Frontal cortex (tissue), 4 donors: Measurements from ENCODE around the gene ARAP1. TPM values are rescaled to one million over a fixed set of nuclear protein-coding genes. Genes with fewer than 3 reads are reported as not detected.

Source experiments
- DNase-seq, 2 donors: peaks; one replicate each; pipeline ENCODE4 v3.0.0; 2012; ENCODE audit warnings: low spot score in 2 of 2
- FAIRE-seq: peaks from 2 replicates; lab custom pipeline; 2012; peaks lifted over from hg19 to GRCh38; lab: Jason Lieb, UNC
- total RNA-seq: library from RNA; depleted of rRNA; stranded (reverse); fragments of >200 nt; gene quantifications from one replicate; pipeline ENCODE4 v1.2.3, GENCODE V29; 2014
- donor health status: control.
- donor health status: control.
- donor health status: control.

ARAP1 gene
- total RNA-seq, 1 donor from 2014 or later, result 20.0 TPM

- DNase-seq (no peak), FAIRE-seq (no peak)
These were observed 22.0 kb downstream of the ARAP1 start for GRCh38 chr11:72730243-72730642.

DNA sequence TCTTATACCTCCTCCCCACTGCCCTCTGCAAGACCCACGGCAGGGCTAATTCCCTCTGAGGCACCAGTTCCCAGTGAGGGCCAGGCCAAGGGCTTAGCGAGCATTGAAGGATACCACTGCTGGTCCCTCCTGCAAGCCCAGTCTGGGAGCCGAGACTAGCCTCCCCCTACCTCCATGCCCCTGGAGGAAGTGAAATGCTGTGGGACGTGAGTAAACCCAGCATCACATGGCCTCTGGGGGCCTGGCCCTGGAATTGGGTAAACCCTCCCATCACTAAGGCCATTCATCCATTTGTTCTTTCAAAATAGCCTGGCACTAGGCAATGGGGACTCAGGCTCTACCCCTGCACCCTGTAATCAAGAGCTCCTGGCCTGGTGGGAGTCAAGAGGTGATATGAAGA, 24.7 kb downstream of the ARAP1 start:
- FAIRE-seq (no peak), DNase-seq (no peak)

DNA sequence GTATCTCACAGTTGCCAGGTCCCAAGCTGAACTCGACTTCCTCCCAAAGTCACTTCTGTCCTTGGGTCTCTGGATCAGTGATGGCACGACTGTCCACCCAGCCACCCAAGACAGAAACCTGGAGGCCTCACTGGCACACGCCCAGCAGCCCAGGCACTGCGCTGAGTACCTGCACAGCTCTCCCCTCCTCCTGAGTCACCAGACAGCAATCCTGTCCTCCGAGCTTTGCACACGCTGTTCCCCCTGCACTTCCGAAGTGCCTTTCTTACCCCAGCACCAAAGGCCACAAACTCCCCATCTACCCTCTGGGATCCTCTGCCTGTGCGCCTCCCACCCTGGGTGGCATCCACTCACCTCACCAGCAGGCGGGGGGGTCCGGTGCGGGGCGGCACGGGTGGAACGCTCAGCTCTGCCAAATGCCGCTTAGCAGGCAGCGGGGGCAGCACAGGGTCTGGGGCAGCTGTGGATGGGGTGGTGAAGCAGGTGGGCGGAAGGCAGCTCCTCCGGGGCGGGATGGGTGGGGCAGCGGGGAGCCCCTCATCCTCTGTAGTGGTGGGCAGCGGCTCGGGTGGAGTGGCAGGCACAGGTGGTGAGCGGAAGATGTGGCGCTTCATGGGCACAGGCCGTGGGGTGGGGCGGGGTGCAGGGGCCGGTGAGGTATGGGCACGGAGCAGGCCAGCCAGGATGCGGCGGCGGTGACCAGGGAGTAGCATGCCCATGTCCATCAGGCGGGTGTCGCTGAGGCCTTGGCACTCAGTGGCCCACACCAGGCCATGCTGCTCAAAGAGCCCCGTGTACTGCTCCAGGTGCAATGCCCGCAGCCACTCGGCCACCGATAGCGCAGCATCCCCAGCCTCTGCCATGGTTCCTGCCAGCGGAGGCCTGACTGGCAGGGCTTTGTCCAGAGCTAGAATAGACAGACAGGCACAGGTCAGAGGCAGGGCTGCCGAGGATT, 25.7 kb downstream of the ARAP1 start:
- FAIRE-seq (no peak), DNase-seq (no peak)

- DNase-seq (no peak), FAIRE-seq (no peak)
These were observed 26.5 kb downstream of the ARAP1 start for GRCh38 chr11:72725724-72726028.

GRCh38 chr11:72724851-72725723, 27.1 kb downstream of the ARAP1 start:
- FAIRE-seq (no peak), DNase-seq (peak; percentile 64 to 74)

DNA sequence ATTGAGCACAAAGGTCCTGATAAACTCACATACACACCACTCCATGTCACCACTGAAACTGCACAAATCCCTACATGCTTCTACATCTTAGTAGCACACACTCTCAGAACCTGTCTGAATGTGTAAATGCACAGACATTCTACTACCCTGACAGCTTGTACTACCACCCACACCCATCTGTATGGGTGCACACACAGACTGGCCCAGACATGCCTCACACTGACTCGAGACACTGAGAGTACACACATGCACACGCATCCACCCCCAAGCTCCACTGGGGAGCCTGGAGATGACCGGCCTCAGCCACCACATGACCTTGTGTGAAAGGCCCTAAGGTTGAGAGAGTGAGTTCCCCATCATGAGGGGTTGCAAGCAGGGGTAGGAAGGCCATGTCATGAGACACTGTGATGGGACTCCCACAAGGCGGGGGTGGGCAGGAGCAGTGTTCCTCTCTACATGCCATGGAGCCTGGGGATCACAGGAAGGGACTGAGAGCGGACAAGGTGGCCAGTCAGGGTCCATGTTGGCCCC, 28.1 kb downstream of the ARAP1 start:
- DNase-seq, result no peak
- FAIRE-seq, result no peak

- DNase-seq (no peak), FAIRE-seq (no peak)
These were observed 28.7 kb downstream of the ARAP1 start for GRCh38 chr11:72723508-72723907.

GRCh38 chr11:72722050-72722748, 30.0 kb downstream of the ARAP1 start:
- FAIRE-seq, result no peak
- peak; percentile 82 to 91 for DNase-seq

DNA sequence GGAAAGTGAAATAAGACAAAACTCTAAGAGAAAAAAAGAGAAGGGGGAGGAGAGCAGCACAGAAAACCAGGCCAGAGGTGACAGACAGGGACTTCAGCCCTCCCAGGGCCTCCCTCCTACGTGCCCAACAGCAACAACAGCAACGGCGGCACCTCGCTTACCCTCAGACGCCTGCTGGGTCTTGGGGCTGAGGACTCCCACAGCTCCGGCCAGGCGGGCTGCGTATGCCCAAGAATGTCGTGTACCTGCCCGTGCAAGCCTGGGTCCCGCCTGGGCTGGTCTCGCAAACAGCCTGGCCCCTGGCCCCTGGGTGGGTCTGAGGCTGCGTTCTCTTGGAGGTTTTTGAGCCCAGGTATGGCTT, 30.5 kb downstream of the ARAP1 start:
- DNase-seq (no peak), FAIRE-seq (no peak)

- no peak for DNase-seq
- FAIRE-seq, result no peak
These were observed 30.9 kb downstream of the ARAP1 start for GRCh38 chr11:72721276-72721675.

DNA sequence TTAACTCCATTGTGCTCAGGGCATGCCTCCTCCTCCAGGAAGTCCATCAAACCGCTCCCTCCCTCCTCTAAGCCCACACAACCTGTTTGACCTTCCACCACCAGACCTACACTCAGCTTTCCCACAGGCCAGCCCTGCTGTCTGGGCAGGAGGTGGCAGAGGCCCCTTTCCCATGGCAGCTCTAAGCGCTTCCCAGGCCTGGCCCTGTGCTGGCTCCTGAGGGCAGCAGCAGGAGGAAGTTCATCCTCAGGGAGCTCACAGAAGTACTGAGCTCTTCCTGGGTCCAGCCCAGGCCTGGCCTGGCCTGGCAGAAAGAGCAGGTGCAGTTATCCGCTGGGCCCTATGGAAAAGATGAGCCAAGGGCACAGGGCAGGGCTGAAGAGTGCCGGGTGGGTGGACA, 31.4 kb downstream of the ARAP1 start:
- no peak for DNase-seq

GRCh38 chr11:72720047-72720446, 32.2 kb downstream of the ARAP1 start:
- no peak for FAIRE-seq
- no peak for DNase-seq

More for the DNA sequence above, 31.4 kb downstream of the ARAP1 start:
- FAIRE-seq, result no peak

DNA sequence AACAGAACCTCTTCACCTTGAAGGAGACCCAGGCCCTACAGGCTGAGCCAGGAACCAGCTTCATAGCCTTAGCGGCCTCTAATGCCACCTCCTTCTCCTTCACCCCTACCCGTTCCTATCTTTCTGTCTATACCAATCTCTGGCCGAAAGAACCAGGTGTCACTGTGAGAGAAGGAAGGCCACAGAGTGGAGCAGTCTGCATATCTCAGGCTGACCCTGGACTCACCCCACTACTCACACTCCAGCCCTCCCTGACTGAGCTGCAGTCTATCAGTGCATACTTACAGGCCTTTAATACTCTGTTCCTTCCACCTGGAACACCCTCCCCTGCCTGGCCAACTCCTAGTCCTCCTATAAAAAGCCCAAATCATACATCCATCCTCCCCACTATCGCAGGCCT, 32.7 kb downstream of the ARAP1 start:
- no peak for FAIRE-seq
- no peak for DNase-seq

- DNase-seq (no peak), FAIRE-seq (no peak)
These were observed 33.1 kb downstream of the ARAP1 start for GRCh38 chr11:72719144-72719543.

GRCh38 chr11:72718101-72718501, 34.1 kb downstream of the ARAP1 start:
- DNase-seq (no peak), FAIRE-seq (no peak)

DNA sequence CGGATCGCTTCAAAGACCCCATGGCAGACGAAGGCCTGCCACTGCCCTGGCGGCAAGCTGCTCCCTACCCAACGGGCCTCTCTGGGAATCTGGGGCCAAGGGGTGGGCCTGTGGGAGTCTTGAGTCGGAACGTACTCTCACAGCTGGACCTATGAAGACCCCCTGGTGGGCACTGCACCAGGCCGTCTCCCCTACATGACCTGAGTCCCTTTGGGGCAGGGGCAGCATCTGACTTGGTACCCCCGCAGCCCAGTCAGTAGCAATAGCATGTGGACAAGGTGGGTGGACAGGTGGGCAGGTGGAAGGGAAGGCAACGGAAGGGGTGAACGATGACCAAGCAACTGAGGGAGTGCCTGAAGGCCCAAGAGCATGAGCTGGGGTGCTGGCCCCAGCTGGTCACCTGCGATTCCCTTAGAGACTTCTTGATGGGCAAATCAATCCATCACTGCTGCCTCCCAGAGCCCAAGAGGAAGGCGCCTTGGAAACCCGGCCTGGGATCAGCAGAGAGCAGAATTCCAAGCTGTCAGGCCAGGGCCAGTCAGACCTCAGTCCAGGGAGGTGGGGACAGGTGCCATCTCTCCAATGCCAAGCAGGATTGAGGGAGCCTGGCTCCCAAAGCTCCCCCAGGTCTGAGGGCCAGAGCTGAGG, 35.3 kb downstream of the ARAP1 start:
- FAIRE-seq (no peak), DNase-seq (no peak)

GRCh38 chr11:72716290-72716689, 35.9 kb downstream of the ARAP1 start:
- DNase-seq (no peak), FAIRE-seq (no peak)

DNA sequence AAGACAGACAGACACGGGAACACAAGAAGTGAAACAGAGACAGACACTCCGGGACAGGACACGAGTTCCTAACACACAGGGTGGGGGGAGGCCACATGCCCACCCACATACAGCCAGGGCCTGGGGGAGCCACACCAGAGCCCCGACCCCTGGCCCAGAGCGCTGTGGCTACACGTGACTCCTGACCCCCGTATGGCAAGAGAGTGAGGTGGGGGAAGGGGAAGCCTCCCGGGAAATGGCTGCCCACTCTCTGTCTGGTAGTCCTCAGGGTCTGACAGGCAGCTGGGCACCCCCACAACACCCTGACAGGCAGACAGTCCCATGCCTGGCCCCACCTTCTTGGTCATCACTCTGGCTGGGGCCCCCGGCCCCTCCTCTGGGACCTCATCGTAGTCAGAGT, 39.4 kb downstream of the ARAP1 start:
- FAIRE-seq (no peak), DNase-seq (no peak)

DNA sequence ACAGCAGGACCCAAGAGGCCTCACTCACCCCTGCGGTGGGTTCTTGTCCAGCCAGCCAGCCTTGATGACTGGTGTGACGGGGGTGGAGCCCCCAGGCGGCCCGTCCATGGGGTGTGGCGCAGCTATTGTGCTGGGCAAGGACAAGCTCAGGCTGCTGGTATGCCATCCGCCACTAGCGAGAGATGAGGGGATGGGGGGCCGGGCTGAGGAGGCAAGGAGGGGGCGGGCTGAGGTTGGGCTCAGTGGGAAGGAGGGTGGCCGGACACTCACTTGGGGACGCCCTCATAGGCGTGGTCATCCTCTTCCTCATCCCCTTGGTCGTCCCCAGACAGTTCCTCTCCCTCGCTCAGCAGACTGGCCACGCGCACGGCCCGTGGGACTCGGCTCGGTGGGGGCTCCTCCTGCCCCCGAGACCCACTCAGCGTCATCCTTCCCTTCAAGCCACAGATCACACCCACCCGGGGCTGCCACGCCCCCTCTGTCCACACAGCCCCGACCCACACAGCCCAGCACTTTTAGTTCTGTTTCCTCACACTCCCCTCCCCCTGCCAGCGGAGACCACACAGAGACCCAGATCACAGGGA, 39.9 kb downstream of the ARAP1 start:
- DNase-seq (no peak), FAIRE-seq (no peak)
